Tibial artery (tissue), 4 donors: ENCODE measurements around the gene CBX7.

ENCODE experiments used
- DNase-seq, 2 donors: peaks; one replicate each; pipeline ENCODE4 v3.0.0-alpha.2; 2019
- H3K27ac ChIP-seq, 2 donors: fragments of 200-600 bp; sonication (generic) in 1 of 2; 1 replicate in 1 of 2; 2 replicates in 1 of 2; pipeline ENCODE4 v1.5.1; 2018 to 2019; ENCODE audit warnings: mild to moderate bottlenecking in 1 of 2
- H3K27me3 ChIP-seq, 2 donors: fragments of 200-600 bp; sonication (generic) in 1 of 2; one replicate each; pipeline versions ENCODE4 v1.5.1 to v1.6.0; 2016 to 2019
- H3K36me3 ChIP-seq, 3 donors: fragments of 200-600 bp; sonication (generic) in 2 of 3; one replicate each; pipeline ENCODE4 v1.5.1; 2016 to 2019; ENCODE audit warnings: mild to moderate bottlenecking in 2 of 3
- H3K4me1 ChIP-seq, 4 donors: fragments of 200-600 bp; sonication (generic) in 2 of 4; 1 replicate in 3 of 4; 2 replicates in 1 of 4; pipeline ENCODE4 v1.5.1; 2016 to 2019
- H3K4me3 ChIP-seq, 2 donors: fragments of 200-600 bp; sonication (generic) in 1 of 2; 1 replicate in 1 of 2; 2 replicates in 1 of 2; pipeline ENCODE4 v1.5.1; 2018 to 2019; ENCODE audit warnings: mild to moderate bottlenecking in 2 of 2
- H3K9me3 ChIP-seq, 3 donors: fragments of 200-600 bp; sonication (generic) in 1 of 3; one replicate each; pipeline ENCODE4 v1.5.1; 2016 to 2019
- intact Hi-C: fragments of 100-400 bp; cut with DNase I; formaldehyde crosslinking; loops from one replicate; pipeline ENCODE4 v1.15.0; 2023; ENCODE audit warnings: low total_unique reads
- TF ChIP-seq, protein P1 (sequence below), 2 experiments: fragments of 200-600 bp in 1 of 2; fragments of 450-650 bp in 1 of 2; IDR thresholded peaks; one replicate each; pipeline ENCODE4 v1.5.1; 2017 to 2019; ENCODE audit warnings: antibody characterized with exemption in 2 of 2, mild to moderate bottlenecking in 1 of 2, moderate library complexity in 1 of 2

Gene CBX7

DNA sequence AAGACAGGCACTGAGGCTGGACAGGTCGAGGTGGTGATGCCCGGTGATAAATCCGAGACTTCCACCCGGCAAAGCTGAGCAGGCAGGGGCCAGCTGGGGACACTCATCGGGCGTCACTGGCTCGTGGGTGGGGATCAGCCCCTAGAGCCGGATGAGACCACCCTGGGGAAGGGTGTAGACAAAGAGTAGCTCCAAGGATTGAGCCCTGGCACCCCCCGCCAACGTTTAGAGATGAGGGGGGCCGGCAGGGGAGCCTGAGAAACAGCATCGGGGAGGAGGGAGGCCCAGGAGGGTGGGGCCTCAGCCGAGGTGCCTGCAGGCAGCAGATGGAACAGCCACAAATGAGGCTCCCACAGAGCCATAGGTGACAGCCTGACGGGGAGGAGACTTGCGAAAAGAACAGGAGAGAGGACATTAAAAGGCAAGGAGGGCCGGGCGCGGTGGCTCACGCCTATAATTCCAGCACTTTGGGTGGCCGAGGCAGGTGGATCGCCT lies 27.4 kb upstream of the CBX7 start:
- peaks cover 7 to 20% (median 19%) of the 10 kb centered on the region in 4 donors for H3K4me1 ChIP-seq
- no peak overlapping the region for H3K27ac ChIP-seq
- H3K27me3 ChIP-seq = peaks cover 0 to 4% of the 10 kb centered on the region in 2 donors
- intact Hi-C loops = loop anchor here (10.0 kb wide), 1 partner anchor 335 kb away; no protein-coding TSS in a partner anchor
- H3K4me3 ChIP-seq = no peak overlapping the region
- TF ChIP-seq, protein P1, sequence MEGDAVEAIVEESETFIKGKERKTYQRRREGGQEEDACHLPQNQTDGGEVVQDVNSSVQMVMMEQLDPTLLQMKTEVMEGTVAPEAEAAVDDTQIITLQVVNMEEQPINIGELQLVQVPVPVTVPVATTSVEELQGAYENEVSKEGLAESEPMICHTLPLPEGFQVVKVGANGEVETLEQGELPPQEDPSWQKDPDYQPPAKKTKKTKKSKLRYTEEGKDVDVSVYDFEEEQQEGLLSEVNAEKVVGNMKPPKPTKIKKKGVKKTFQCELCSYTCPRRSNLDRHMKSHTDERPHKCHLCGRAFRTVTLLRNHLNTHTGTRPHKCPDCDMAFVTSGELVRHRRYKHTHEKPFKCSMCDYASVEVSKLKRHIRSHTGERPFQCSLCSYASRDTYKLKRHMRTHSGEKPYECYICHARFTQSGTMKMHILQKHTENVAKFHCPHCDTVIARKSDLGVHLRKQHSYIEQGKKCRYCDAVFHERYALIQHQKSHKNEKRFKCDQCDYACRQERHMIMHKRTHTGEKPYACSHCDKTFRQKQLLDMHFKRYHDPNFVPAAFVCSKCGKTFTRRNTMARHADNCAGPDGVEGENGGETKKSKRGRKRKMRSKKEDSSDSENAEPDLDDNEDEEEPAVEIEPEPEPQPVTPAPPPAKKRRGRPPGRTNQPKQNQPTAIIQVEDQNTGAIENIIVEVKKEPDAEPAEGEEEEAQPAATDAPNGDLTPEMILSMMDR (IDR thresholded peaks at IDR 0.05) = no peak
- peak in 1 of 2 donors; percentile 37 for DNase-seq
- no peaks in the 10 kb centered on the region for H3K36me3 ChIP-seq
- H3K9me3 ChIP-seq = peaks cover 0 to 8% (median 4%) of the 10 kb centered on the region in 3 donors

DNA sequence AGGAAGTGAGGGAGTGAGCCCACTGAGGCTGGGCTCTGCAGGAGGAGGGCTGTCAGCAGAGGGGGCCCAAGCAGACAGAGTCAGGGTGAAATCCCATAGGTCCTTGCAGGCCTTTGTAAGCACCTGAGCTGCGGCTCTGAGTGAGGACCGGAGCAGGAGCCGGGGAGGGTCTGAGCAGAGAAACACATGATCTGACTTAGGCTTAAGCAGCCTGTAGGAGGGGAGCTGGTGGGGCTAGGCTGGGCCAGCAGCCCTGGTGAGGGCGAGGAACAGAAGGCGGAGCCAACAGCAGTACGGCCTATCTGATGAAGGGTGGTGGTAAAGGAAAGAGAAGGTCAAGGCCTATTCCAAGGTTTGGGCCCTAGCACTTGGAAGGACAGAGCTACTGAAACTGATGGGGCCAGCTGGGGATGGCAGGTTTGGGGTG lies 26.9 kb upstream of the CBX7 start:
- peaks cover 0 to 4% of the 10 kb centered on the region in 2 donors for H3K27me3 ChIP-seq
- H3K9me3 ChIP-seq = peaks cover 0 to 8% (median 4%) of the 10 kb centered on the region in 3 donors
- intact Hi-C loops = loop anchor here (10.0 kb wide), 1 partner anchor 335 kb away; no protein-coding TSS in a partner anchor
- H3K4me3 ChIP-seq = no peak overlapping the region
- no peak overlapping the region for H3K27ac ChIP-seq
- H3K4me1 ChIP-seq = peaks cover 10 to 25% (median 24%) of the 10 kb centered on the region in 4 donors
- H3K36me3 ChIP-seq = no peaks in the 10 kb centered on the region
- TF ChIP-seq, protein P1 (IDR thresholded peaks at IDR 0.05) = no peak
- DNase-seq = peak in 1 of 2 donors; percentile 58

DNA sequence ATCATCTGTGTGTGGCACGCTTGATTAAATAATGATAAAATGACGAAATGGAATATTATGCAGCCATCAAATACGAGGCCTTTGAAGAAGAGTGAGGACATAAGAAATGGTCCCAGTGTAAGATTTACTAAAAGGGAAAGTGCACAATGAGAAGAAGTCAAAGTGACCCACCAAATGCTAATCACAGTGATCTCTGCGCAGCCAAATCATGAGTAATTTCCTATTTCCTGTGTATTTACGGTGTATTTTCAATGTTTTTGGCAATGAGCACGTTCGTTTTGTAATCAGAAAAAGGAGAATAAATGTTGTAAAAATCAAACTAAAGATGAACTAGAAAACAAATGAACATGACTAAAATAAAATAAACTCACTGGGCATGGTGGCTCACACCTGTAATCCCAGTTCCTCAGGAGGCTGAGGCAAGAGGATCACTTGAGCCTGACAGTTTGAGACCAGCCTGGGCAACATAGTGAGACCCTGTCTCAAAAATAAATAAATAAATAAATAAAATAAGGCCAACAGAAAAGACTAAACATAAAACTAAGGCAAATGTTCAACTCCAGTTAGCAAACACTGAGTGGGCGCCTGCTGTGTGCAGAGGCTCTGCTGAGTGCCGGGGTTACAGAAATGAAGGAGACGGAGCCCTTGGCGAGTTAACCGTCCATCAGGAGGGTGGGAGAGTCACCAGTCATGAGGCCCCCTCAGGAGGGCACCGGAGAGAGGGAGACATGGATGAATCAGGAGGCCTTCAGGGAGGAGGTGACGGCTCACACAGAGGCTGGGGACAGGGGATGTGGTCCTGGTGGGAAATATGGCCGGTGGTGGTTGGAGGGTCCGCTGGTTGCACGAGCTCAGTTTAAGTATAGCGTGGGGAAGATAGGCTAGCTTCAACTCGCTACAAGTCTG lies 26.0 kb upstream of the CBX7 start:
- intact Hi-C loops = loop anchor here (10.0 kb wide), 1 partner anchor 336 kb away; no protein-coding TSS in a partner anchor
- Histone ChIP-seq H3K4me1 (peaks cover 10 to 34% (median 33%) of the 10 kb centered on the region in 4 donors), H3K4me3 (no peak overlapping the region), H3K27ac (peak overlapping the region in 1 of 2 donors; percentile 63), H3K9me3 (peaks cover 0 to 8% (median 4%) of the 10 kb centered on the region in 3 donors), H3K36me3 (no peaks in the 10 kb centered on the region), H3K27me3 (peaks cover 0 to 4% of the 10 kb centered on the region in 2 donors)
- peak in 1 of 2 donors; percentile 42 for DNase-seq
- TF ChIP-seq, protein P1 (IDR thresholded peaks at IDR 0.05) = no peak

DNA sequence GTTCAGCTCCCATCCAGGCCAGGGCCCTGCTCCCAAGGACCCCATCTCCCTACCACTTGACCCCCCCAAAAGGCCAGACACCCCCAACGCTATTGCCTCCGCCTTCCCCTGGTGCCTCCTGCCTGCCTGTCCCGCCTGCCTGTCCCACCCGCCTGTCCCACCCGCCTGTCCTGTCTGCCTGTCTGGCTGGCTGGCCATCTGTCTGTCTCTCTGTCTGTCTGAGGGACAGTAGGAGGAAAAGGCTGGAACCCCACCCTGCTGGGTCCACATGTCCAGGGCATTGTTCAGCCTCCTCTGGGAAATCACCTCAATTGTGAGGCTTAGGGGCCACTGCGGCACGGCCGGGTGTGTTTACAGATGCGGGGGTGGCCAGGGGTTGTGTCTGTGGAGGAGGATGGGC lies 25.3 kb upstream of the CBX7 start:
- peaks cover 10 to 36% (median 34%) of the 10 kb centered on the region in 4 donors for H3K4me1 ChIP-seq
- H3K27ac ChIP-seq = peak overlapping the region in 1 of 2 donors; percentile 63
- TF ChIP-seq, protein P1 (IDR thresholded peaks at IDR 0.05) = no peak
- H3K4me3 ChIP-seq = no peak overlapping the region
- intact Hi-C loops = loop anchor here (10.0 kb wide), 1 partner anchor 337 kb away; no protein-coding TSS in a partner anchor
- no peaks in the 10 kb centered on the region for H3K36me3 ChIP-seq
- peak in 1 of 2 donors; percentile 61 for DNase-seq
- H3K27me3 ChIP-seq = peaks cover 0 to 4% of the 10 kb centered on the region in 2 donors
- H3K9me3 ChIP-seq = peaks cover 0 to 8% (median 4%) of the 10 kb centered on the region in 3 donors

DNA sequence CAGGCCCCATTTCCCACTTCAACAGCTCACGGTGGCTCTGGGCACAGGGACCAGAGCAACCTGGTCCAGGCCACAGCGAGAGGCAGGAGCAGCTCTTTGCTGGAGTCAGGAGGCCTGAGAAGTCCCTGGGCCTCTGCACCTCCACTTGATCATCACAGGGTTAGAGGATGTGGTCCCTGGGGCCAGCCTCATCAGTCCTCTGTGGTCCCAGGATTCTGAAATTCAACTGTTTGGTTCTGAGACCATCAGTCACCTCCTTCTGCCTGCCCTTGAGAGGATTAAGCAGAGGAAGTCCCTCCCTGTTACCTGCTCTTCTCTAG lies 24.9 kb upstream of the CBX7 start:
- Histone ChIP-seq H3K4me1 (peaks cover 10 to 36% (median 34%) of the 10 kb centered on the region in 4 donors), H3K27me3 (peaks cover 0 to 3% of the 10 kb centered on the region in 2 donors), H3K4me3 (no peak overlapping the region), H3K36me3 (no peaks in the 10 kb centered on the region), H3K27ac (peak overlapping the region in 1 of 2 donors; percentile 63), H3K9me3 (peaks cover 0 to 8% (median 4%) of the 10 kb centered on the region in 3 donors)
- intact Hi-C loops = loop anchor here (10.0 kb wide), 1 partner anchor 337 kb away; no protein-coding TSS in a partner anchor
- TF ChIP-seq, protein P1 (IDR thresholded peaks at IDR 0.05) = no peak
- DNase-seq = no peak
